PC-9 (cell line): ENCODE results near the gene PVALEF. TPM values are rescaled to one million over a fixed set of nuclear protein-coding genes. Genes with fewer than 3 reads are reported as not detected.

ENCODE experiments used
- BruUV-seq: library from RNA; stranded (reverse); fragments of 400-500 nt; replicated peaks from 2 replicates; lab custom pipeline; 2021; lab: Mats Ljungman, UMichigan
- CTCF ChIA-PET: fragments of 300-600 bp; sonication (Branson Sonifier 250); formaldehyde crosslinking; loops from one replicate; lab custom pipeline; 2022; ENCODE audit warnings: antibody characterized with exemption; lab: Charles Lee
- POLR2A ChIA-PET: fragments of 300-600 bp; sonication (Branson Sonifier 250); formaldehyde crosslinking; loops from one replicate; lab custom pipeline; 2022; ENCODE audit warnings: antibody characterized with exemption; ENCODE audit not compliant: unreplicated experiment; lab: Charles Lee
- DNase-seq, 2 experiments: peaks; one replicate each; pipeline versions ENCODE4 v3.0.0 to v3.0.0-alpha.2; 2015 to 2022; ENCODE audit warnings: mixed read lengths in 1 of 2
- H2AFZ ChIP-seq: fragments of 200-600 bp; sonication (generic); 2 replicates; pipeline ENCODE4 v1.8.1; 2017; ENCODE audit warnings: antibody characterized with exemption
- H3F3A ChIP-seq: fragments of 200-600 bp; sonication (generic); 2 replicates; pipeline ENCODE4 v1.8.1; 2017; ENCODE audit warnings: antibody characterized with exemption, mild to moderate bottlenecking, low read depth; ENCODE audit not compliant: insufficient read depth
- H3K27ac ChIP-seq: fragments of 200-600 bp; sonication (generic); 2 replicates; pipeline ENCODE4 v1.6.1; 2016; ENCODE audit warnings: mixed run types
- H3K27me3 ChIP-seq: fragments of 200-600 bp; sonication (generic); 2 replicates; pipeline ENCODE4 v1.6.1; 2016; ENCODE audit warnings: low read depth, mixed run types; ENCODE audit not compliant: insufficient read depth
- H3K36me3 ChIP-seq: fragments of 200-600 bp; sonication (generic); 2 replicates; pipeline ENCODE4 v1.6.1; 2016; ENCODE audit warnings: low read depth, mixed run types
- H3K4me1 ChIP-seq: fragments of 200-600 bp; sonication (generic); replicated peaks from 2 replicates; pipeline ENCODE4 v1.6.1; 2016; ENCODE audit warnings: mixed run types; ENCODE audit not compliant: insufficient read depth
- H3K4me2 ChIP-seq: fragments of 200-600 bp; sonication (generic); 2 replicates; pipeline ENCODE4 v1.6.1; 2017; ENCODE audit warnings: mixed run types
- H3K4me3 ChIP-seq: fragments of 200-600 bp; sonication (generic); 2 replicates; pipeline ENCODE4 v1.6.1; 2016; ENCODE audit warnings: mixed run types
- H3K79me2 ChIP-seq: fragments of 200-600 bp; sonication (generic); 2 replicates; pipeline ENCODE4 v1.6.1; 2017; ENCODE audit warnings: low read depth, mixed run types
- H3K9me2 ChIP-seq: fragments of 200-600 bp; sonication (generic); 2 replicates; pipeline ENCODE4 v1.8.1; 2017; ENCODE audit warnings: mild to moderate bottlenecking; ENCODE audit not compliant: insufficient read depth
- H3K9me3 ChIP-seq: fragments of 200-600 bp; sonication (generic); 2 replicates; pipeline ENCODE4 v1.8.1; 2016; ENCODE audit warnings: low read depth; ENCODE audit not compliant: insufficient read depth
- H4K20me1 ChIP-seq: fragments of 200-600 bp; sonication (generic); 2 replicates; pipeline ENCODE4 v1.8.1; 2017; ENCODE audit not compliant: insufficient read depth
- EZH2 ChIP-seq: fragments of 200-600 bp; sonication (generic); IDR thresholded peaks from 2 replicates; pipeline ENCODE4 v1.8.0; 2017; ENCODE audit warnings: antibody characterized with exemption, low read depth
- intact Hi-C: fragments of 100-400 bp; cut with micrococcal nuclease; formaldehyde crosslinking; loops from one replicate; pipeline ENCODE4 v1.10.0; 2022; ENCODE audit not compliant: unreplicated experiment
- total RNA-seq: library from RNA; stranded (reverse); gene quantifications from 2 replicates; pipeline ENCODE4 v1.2.3, GENCODE V29; 2021
- TF ChIP-seq, protein P1 (sequence below): fragments of 200-600 bp; sonication (generic); conservative IDR thresholded peaks from 2 replicates; pipeline ENCODE4 v1.6.1; 2017; ENCODE audit warnings: mixed run types, antibody characterized with exemption, mild to moderate bottlenecking, moderate library complexity

Gene PVALEF
- total RNA-seq, 1 experiment from 2014 or later: not detected

DNA sequence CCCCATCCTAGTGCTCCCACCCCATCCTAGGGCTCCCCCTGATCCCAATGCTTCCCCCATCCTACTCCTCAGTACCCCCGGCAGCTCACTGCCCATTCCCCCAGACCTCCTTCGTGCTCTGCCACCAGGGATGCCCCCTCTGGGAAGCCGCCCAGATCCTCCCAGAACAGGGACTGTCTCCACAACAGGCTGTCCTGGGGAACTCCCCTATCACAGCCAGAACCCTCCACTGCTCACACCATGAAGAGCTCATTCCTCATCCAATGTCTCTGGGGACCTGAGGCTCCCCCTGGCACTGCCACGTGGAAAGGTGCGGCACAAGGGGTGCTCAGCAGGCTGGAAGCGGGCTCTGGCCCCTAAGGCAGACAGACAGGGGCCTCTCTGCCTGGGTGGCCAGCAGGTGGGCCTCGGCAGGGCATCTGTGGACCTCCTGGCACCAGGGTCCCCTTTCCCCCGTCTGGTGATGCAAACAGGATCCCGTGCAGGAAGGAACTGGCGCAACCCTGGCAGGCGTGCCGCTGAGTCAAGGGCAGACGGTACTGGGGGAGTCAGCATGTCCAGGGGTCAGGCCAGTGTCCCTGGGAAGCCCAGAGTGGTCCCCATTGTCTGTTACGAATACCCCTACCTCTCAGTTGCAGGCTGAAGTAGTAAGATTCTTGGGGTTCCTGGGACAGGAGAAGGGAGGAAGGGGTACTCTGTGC lies 14.8 kb upstream of the PVALEF start:
- Histone ChIP-seq H3K9me2 (no peaks in the 10 kb centered on the region), H3K27me3 (peaks cover 30% of the 10 kb centered on the region; the same call in 1 of the 2 replicates), H3K36me3 (no peaks in the 10 kb centered on the region), H3F3A (no peaks in the 10 kb centered on the region), H3K79me2 (no peaks in the 10 kb centered on the region), H3K9me3 (no peaks in the 10 kb centered on the region), H3K27ac (no peak overlapping the region), H3K4me2 (no peak overlapping the region), H3K4me3 (no peak overlapping the region), H3K4me1 (no peaks in the 10 kb centered on the region), H4K20me1 (no peaks in the 10 kb centered on the region), H2AFZ (no peak overlapping the region)
- no peak for TF ChIP-seq EZH2
- TF ChIP-seq, protein P1, sequence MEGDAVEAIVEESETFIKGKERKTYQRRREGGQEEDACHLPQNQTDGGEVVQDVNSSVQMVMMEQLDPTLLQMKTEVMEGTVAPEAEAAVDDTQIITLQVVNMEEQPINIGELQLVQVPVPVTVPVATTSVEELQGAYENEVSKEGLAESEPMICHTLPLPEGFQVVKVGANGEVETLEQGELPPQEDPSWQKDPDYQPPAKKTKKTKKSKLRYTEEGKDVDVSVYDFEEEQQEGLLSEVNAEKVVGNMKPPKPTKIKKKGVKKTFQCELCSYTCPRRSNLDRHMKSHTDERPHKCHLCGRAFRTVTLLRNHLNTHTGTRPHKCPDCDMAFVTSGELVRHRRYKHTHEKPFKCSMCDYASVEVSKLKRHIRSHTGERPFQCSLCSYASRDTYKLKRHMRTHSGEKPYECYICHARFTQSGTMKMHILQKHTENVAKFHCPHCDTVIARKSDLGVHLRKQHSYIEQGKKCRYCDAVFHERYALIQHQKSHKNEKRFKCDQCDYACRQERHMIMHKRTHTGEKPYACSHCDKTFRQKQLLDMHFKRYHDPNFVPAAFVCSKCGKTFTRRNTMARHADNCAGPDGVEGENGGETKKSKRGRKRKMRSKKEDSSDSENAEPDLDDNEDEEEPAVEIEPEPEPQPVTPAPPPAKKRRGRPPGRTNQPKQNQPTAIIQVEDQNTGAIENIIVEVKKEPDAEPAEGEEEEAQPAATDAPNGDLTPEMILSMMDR: no peak
- CTCF ChIA-PET: no interaction called here
- intact Hi-C loops: no loop called here
- DNase-seq: no peak
- POLR2A ChIA-PET: no interaction called here
- BruUV-seq: no TSS peak

GRCh38 chr17:81151278-81151677 lies 14.0 kb upstream of the PVALEF start:
- no peaks in the 10 kb centered on the region for H4K20me1 ChIP-seq
- no peak overlapping the region for H3K4me2 ChIP-seq
- H3K4me3 ChIP-seq: no peak overlapping the region
- H3K27ac ChIP-seq: no peak overlapping the region
- no TSS peak for BruUV-seq
- intact Hi-C loops: no loop called here
- H3K4me1 ChIP-seq: no peaks in the 10 kb centered on the region
- POLR2A ChIA-PET: interaction anchor here (0.6 kb wide), 1 partner anchor 21 kb away, joined by 4 read pairs; no protein-coding TSS in a partner anchor
- H3K9me3 ChIP-seq: no peaks in the 10 kb centered on the region
- no peak for DNase-seq
- no peaks in the 10 kb centered on the region for H3F3A ChIP-seq
- no peak overlapping the region for H2AFZ ChIP-seq
- H3K27me3 ChIP-seq: peaks cover 30% of the 10 kb centered on the region; the same call in 1 of the 2 replicates
- no peaks in the 10 kb centered on the region for H3K36me3 ChIP-seq
- CTCF ChIA-PET: no interaction called here
- no peak for TF ChIP-seq EZH2
- TF ChIP-seq, protein P1: no peak
- no peaks in the 10 kb centered on the region for H3K79me2 ChIP-seq
- H3K9me2 ChIP-seq: no peaks in the 10 kb centered on the region

DNA sequence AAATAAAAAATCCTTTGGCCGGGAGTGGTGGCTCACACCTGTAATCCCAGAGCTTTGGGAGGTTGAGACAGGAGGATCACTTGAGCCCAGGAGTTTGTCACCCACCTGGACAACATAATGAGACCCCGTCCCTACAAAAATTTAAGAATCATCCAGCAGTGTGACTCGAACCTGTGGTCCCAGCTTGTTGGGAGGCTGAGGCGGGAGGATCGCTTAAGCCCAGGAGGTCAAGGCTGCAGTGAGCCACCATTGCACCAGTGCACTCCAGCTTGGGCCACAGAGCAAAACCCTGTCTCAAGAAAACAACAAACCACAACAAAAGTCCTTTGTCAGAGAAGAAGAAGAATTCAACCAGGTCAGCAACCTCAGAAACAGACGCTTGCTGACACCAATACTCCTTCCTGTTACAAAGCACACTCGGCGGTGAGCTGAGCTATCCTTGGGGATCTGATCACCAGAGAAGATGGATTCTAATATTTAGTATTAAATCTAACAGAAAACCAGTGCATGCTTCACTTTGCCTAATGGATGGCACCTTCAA lies 12.9 kb upstream of the PVALEF start:
- Histone ChIP-seq H3K27me3 (peaks cover 30% of the 10 kb centered on the region; the same call in 1 of the 2 replicates), H3K4me2 (no peak overlapping the region), H3K9me2 (no peaks in the 10 kb centered on the region), H2AFZ (no peak overlapping the region), H4K20me1 (no peaks in the 10 kb centered on the region), H3K9me3 (no peaks in the 10 kb centered on the region), H3K4me3 (no peak overlapping the region), H3K4me1 (no peaks in the 10 kb centered on the region), H3F3A (no peaks in the 10 kb centered on the region), H3K27ac (no peak overlapping the region), H3K36me3 (no peaks in the 10 kb centered on the region), H3K79me2 (no peaks in the 10 kb centered on the region)
- BruUV-seq: no TSS peak
- intact Hi-C loops: no loop called here
- CTCF ChIA-PET: no interaction called here
- DNase-seq: no peak
- no peak for TF ChIP-seq EZH2
- TF ChIP-seq, protein P1: no peak
- POLR2A ChIA-PET: no interaction called here
